TTC549 (cell line): ENCODE results near the gene NAA16.
"Not testable (repeated sequence)": the region's sequence is repeated elsewhere in the genome, so short reads cannot be mapped to it uniquely, and the experiment has no call there.

Experiments used
- FAIRE-seq: peaks from 2 replicates; lab custom pipeline; 2012; peaks lifted over from hg19 to GRCh38; lab: Jason Lieb, UNC

Gene NAA16

GRCh38 chr13:41411060-41411459 lies 100.0 kb downstream of the NAA16 start:
- FAIRE-seq: no peak

GRCh38 chr13:41411522-41411921 lies 100.5 kb downstream of the NAA16 start:
- no peak for FAIRE-seq

GRCh38 chr13:41413872-41414271 lies 102.8 kb downstream of the NAA16 start:
- no peak for FAIRE-seq

- FAIRE-seq: no peak
Observed at GRCh38 chr13:41416276-41416675, 105.2 kb downstream of the NAA16 start.

- no peak for FAIRE-seq
Observed at GRCh38 chr13:41418027-41418426, 107.0 kb downstream of the NAA16 start.

DNA sequence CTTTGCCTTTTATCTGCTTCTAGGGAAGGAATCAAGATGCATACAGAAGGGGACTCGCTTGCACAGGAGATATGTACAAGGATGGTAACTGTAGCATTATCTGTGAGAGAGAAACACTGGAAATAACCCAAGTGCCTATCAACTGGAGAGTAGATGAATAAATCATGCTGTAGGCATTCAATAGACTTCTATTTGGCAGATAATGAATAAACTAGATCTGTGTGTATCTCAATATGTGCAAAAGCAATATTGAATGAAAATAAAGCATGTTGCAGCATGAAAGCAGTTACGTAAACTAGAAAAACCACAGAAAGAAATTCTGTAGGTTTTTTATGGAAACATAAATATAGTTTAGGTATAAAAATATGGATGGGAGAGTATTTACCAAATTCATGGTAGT lies 107.7 kb downstream of the NAA16 start:
- FAIRE-seq: no peak

GRCh38 chr13:41419206-41419605 lies 108.1 kb downstream of the NAA16 start:
- FAIRE-seq: no peak

DNA sequence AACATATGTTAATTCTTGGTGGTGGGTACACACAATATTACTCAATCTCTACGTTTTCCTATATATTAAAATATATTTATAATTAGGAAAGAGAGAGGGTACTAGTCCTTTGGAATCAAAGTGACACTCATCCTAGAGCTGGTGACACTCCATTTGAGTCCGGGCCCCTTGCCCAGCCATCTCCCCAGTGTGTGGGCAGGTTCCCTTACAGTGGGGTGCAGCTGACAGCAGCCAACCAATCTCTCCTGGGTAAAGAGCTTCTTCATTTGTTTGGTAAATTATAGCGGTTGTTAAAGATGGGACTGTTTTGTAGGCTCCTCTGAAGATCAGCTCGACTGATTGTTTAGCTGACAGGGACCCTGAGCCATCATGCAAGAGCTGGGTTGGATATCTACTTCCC lies 109.1 kb downstream of the NAA16 start:
- FAIRE-seq: no peak

GRCh38 chr13:41421330-41421729 lies 110.3 kb downstream of the NAA16 start:
- not testable (repeated sequence) for FAIRE-seq

GRCh38 chr13:41421983-41422382 lies 110.9 kb downstream of the NAA16 start:
- not testable (repeated sequence) for FAIRE-seq

DNA sequence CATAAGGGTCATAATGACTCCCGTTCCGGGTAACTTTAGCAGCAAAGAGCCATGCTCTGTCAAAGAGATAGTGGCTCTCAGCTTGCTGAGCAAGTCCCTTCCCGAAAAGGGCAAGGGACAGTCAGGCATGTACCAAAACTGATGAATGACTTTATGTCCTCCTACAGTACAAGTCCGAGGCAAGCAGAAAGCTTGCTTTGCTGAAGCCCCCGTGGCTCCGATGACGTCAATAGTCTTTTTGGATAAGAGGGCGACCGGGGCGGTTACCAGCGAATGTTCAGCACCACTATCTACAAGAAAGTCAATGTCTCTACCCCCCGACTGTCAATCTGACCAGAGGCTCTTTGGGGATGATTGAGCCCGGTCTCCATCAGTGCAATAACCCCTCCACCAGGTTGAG lies 112.2 kb downstream of the NAA16 start:
- not testable (repeated sequence) for FAIRE-seq

- FAIRE-seq: peak; percentile 51
Observed at GRCh38 chr13:41424675-41425074, 113.6 kb downstream of the NAA16 start.

DNA sequence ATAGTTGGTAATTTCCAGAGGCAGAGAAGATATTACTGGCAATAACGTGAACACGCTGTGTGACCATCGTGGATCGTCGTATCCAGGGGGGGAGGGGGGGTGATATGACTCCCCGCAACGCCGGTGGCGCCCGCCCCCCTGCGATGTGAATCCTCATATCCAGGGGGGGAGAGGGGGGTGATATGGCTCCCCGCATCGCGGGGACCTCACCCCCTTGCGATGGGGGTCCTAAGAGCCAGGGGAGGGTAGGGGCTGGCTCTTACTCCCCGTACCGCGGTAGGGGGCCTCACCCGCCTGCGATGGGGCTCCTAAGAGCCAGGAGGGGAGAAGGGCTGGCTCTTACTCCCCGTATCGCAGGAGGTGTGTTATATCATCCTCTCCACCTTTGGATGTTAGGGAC lies 115.0 kb downstream of the NAA16 start:
- no peak for FAIRE-seq
